ENCODE results near the gene NFATC2. TPM values are rescaled to one million over a fixed set of nuclear protein-coding genes. Genes with fewer than 3 reads are reported as not detected.
A peak's percentile ranks its signal among the peaks of the same experiment; 100 is the strongest.

The NFATC2 gene
- total RNA-seq, 1 experiment from 2014 or later = 0.07 TPM

DNA sequence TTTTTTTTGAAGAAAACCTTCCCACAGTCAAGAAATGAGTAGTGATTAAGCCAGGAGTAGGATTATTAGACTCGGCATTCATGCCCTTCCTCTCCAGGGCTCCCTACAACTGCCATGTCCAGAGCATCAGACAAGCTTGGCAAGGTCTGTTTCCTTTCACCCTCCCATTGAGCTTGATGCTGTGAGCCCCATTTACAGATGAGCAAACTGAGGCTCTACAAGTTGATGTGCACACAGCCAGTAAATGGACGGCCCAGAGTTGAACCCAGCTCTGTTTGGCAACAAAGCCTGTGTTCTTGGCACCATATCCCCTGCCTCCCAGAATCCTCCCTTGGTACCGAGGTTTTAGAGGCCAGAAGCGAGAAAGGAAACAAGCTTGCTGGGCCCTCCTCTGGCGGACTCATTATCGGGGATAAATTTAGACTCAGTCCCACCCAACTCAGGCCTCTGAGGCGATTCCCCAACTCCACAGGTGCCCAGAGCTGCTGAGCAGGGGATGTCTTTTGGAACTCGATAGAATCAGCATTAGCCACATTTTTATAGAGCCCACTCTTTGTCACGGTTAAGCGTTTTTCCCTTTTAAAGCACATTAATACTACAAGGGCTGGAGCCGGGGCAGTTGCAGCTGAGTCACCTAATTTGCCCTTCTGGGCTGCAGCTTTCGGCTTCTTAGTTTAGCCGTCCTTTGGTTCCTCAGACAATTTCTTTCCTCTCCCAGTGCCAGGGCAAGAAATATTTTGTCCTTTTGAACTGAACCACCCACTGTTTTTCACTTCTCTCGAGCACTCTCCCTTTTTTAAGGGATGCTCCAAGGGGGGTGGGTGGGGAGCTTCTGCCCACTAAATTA is 23.0 kb upstream of the NFATC2 start:
- POLR2A ChIA-PET = interaction anchor here (0.7 to 1.1 kb wide), 2 partner anchors 584 to 681 kb away, joined by 3 read pairs; no protein-coding TSS in a partner anchor
- no peaks in the 10 kb centered on the region for H3K9me3 Mint-ChIP-seq (ENCODE audit: unreplicated experiment)
- intact Hi-C loops (cut with micrococcal nuclease) = no loop called here
- H3K27me3 Mint-ChIP-seq (ENCODE audit: insufficient read depth, unreplicated experiment) = peaks cover 30% of the 10 kb centered on the region
- H3K4me3 Mint-ChIP-seq (ENCODE audit: unreplicated experiment) = no peak overlapping the region
- no peak for TF ChIP-seq CTCF (IDR thresholded peaks at IDR 0.05; ENCODE audit: unreplicated experiment)
- H3K36me3 Mint-ChIP-seq (ENCODE audit: insufficient read depth, unreplicated experiment) = no peaks in the 10 kb centered on the region
- no TSS peak for BruUV-seq (replicated peaks)
- H3K27ac Mint-ChIP-seq (ENCODE audit: low read depth, unreplicated experiment) = no peak overlapping the region
- H3K4me1 Mint-ChIP-seq (ENCODE audit: insufficient read depth, unreplicated experiment) = peaks cover 22% of the 10 kb centered on the region
- CTCF ChIA-PET = interaction anchor here (0.6 to 1.6 kb wide), 7 partner anchors 15 to 179 kb away, joined by 3 to 9 read pairs (median 4); no protein-coding TSS in a partner anchor
- no peak for DNase-seq (ENCODE audit: unreplicated experiment)

DNA sequence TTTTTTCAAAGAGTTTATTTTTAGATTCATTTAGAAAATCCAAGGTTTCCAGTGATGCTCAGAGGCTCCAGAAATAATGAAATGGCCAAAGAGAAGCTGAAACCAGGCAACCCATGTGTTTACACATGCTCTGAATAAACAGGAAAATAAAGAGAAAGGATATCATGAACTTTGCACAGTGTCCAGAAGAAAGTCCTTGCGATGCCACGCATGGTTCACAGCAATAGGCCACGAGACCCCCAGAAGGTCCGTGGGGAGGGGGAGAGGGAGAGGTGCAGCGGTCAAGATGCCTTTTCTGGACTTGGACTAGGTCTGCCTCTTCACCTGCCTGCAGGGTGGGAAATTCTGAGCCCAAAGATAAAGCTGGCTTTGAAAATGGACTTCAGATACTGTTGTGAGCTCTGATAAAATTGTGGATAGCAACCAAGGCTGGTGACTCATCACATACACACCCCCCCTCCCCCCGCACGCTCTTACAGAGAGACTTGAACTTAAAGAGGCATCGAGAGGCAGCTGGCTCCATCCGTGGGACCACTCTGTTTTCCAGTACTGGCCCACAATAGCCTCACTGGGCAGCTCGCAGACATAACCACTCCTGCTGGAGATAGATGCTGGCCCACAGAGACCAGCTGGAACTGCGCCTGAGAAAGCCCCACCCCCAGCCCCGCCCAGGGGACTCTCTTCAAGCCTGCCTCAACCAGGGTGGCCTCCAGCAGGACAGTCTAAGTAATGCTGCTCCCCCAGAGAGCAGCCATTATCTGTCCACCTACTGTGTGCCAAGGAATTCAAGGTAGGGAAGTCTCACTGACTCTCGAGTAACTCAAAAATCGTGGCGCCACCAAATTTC is 21.2 kb upstream of the NFATC2 start:
- intact Hi-C loops (cut with micrococcal nuclease) = no loop called here
- H3K9me3 Mint-ChIP-seq (ENCODE audit: unreplicated experiment) = no peaks in the 10 kb centered on the region
- no TSS peak for BruUV-seq (replicated peaks)
- H3K36me3 Mint-ChIP-seq (ENCODE audit: insufficient read depth, unreplicated experiment) = no peaks in the 10 kb centered on the region
- H3K4me3 Mint-ChIP-seq (ENCODE audit: unreplicated experiment) = peak overlapping the region; percentile 69
- no peak for TF ChIP-seq CTCF (IDR thresholded peaks at IDR 0.05; ENCODE audit: unreplicated experiment)
- H3K4me1 Mint-ChIP-seq (ENCODE audit: insufficient read depth, unreplicated experiment) = peaks cover 12% of the 10 kb centered on the region
- peaks cover 44% of the 10 kb centered on the region for H3K27me3 Mint-ChIP-seq (ENCODE audit: insufficient read depth, unreplicated experiment)
- POLR2A ChIA-PET = interaction anchor here (0.7 to 1.6 kb wide), 7 partner anchors 9 to 596 kb away, joined by 3 to 7 read pairs (median 3); no protein-coding TSS in a partner anchor
- DNase-seq (ENCODE audit: unreplicated experiment) = peak; percentile 66
- peak overlapping the region; percentile 52 for H3K27ac Mint-ChIP-seq (ENCODE audit: low read depth, unreplicated experiment)
- CTCF ChIA-PET = interaction anchor here (0.6 to 1.5 kb wide), 8 partner anchors 9 to 576 kb away, joined by 3 to 5 read pairs (median 3); no protein-coding TSS in a partner anchor

DNA sequence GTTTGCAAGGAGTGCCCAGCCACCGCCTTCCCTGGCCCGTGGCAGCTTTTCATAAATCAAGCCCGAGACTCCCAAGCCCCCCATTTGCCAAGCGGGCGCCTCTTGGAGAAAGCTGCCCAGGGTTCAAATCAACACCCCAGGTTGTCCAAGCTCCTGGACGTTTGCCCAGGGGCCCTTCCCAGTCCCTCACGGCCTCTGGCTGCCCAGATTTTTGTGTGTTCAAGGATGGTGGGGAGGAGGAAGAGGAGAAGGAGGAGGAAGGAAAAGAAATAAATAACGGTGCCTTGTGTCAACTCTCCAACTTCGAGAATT is 20.6 kb upstream of the NFATC2 start:
- H3K4me3 Mint-ChIP-seq (ENCODE audit: unreplicated experiment) = peak overlapping the region; percentile 69
- H3K9me3 Mint-ChIP-seq (ENCODE audit: unreplicated experiment) = no peaks in the 10 kb centered on the region
- BruUV-seq (replicated peaks) = no TSS peak
- DNase-seq (ENCODE audit: unreplicated experiment) = no peak
- H3K27me3 Mint-ChIP-seq (ENCODE audit: insufficient read depth, unreplicated experiment) = peaks cover 38% of the 10 kb centered on the region
- no peak for TF ChIP-seq CTCF (IDR thresholded peaks at IDR 0.05; ENCODE audit: unreplicated experiment)
- peak overlapping the region; percentile 52 for H3K27ac Mint-ChIP-seq (ENCODE audit: low read depth, unreplicated experiment)
- H3K36me3 Mint-ChIP-seq (ENCODE audit: insufficient read depth, unreplicated experiment) = no peaks in the 10 kb centered on the region
- POLR2A ChIA-PET = interaction anchor here (0.7 to 1.6 kb wide), 6 partner anchors 9 to 595 kb away, joined by 3 to 7 read pairs (median 3); no protein-coding TSS in a partner anchor
- intact Hi-C loops (cut with micrococcal nuclease) = no loop called here
- CTCF ChIA-PET = interaction anchor here (0.8 to 1.5 kb wide), 7 partner anchors 9 to 575 kb away, joined by 3 to 5 read pairs (median 3); no protein-coding TSS in a partner anchor
- peaks cover 12% of the 10 kb centered on the region for H3K4me1 Mint-ChIP-seq (ENCODE audit: insufficient read depth, unreplicated experiment)
